Breast epithelium (tissue), 3 donors: ENCODE data around the gene RELN.

Experiments
- CTCF ChIP-seq, 3 donors: fragments of 450-650 bp; IDR thresholded peaks; one replicate each; pipeline ENCODE4 v1.5.1; 2016 to 2017; ENCODE audit warnings: antibody characterized with exemption in 3 of 3, mild to moderate bottlenecking in 3 of 3, moderate library complexity in 3 of 3
- POLR2AphosphoS5 ChIP-seq, 3 donors: sonication (generic); formaldehyde crosslinking; IDR thresholded peaks; one replicate each; pipeline ENCODE4 v1.6.1; 2017; ENCODE audit warnings: antibody characterized with exemption in 3 of 3

DNA sequence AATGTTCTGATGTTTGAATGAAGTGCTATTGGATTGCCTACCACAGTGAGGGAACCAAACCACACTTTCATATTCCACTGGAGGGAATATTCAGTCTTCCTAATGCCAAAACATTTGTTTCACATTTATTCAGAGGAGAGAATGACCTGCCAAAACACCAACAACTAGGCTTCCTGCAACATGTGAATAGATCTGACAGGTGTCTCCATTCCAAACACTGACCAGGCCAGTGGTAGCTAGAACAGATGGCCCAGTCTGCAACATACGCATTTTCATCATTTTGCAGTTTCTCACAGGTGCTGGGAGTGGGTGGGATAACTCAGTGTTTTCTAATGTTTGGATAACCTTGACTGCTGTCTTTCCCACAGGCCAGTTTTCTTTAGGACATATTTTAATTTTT, 110.0 kb downstream of the RELN start:
- TF ChIP-seq CTCF (IDR thresholded peaks at IDR 0.05): no peak
- TF ChIP-seq POLR2AphosphoS5 (IDR thresholded peaks at IDR 0.05): no peak
